ENCODE results near the gene TOX2. TPM values are rescaled to one million over a fixed set of nuclear protein-coding genes. Genes with fewer than 3 reads are reported as not detected.

The TOX2 gene
- total and polyA plus RNA-seq, 10 donors = 1.1 to 6.4 (median 5.0) TPM

DNA sequence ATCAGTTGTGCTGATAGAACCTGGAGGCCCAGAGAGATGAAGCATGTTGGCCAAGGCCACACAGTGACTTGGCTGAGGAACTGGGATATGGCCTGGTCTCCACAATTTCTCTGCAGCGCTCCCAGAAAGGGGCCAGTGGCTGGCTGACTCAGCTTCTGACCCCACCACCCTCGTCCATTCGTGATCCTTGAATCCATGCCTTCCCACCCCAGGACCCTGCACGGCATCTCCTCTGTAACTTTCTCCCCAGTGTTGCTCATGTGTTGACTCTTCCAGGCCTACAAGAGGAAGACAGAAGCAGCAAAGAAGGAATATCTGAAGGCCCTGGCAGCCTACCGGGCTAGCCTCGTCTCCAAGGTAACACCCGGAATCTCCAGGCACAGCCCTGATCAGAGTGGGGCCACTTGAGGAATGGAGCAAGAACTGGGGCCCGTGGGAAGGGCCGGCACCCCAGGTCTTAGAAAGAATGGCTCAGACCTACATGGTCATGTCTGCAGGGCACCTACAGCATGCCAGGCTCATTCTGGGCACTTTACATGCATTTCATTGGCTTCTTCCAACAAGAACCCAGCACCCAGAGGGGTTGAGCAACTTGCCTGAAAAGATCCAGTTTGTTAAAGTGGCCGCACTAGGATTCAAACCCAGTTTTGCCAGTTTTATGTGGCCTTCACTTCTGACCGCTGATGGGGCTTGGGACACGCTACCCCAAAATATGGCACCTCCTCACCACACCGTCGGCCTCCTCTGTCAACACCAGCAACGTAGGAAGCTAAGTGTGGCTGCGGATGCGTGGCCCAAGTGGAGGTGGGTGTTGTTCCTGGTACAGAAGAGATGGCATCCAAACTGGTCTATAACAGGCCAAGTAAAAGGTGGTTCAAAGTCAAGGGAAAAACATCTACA, 150.1 kb downstream of the TOX2 start:
- no peak for DNase-seq
- TF ChIP-seq POLR2AphosphoS5 (IDR thresholded peaks at IDR 0.05) (no peak), POLR2A (IDR thresholded peaks at IDR 0.05) (no peak)
- TF ChIP-seq, protein P1, sequence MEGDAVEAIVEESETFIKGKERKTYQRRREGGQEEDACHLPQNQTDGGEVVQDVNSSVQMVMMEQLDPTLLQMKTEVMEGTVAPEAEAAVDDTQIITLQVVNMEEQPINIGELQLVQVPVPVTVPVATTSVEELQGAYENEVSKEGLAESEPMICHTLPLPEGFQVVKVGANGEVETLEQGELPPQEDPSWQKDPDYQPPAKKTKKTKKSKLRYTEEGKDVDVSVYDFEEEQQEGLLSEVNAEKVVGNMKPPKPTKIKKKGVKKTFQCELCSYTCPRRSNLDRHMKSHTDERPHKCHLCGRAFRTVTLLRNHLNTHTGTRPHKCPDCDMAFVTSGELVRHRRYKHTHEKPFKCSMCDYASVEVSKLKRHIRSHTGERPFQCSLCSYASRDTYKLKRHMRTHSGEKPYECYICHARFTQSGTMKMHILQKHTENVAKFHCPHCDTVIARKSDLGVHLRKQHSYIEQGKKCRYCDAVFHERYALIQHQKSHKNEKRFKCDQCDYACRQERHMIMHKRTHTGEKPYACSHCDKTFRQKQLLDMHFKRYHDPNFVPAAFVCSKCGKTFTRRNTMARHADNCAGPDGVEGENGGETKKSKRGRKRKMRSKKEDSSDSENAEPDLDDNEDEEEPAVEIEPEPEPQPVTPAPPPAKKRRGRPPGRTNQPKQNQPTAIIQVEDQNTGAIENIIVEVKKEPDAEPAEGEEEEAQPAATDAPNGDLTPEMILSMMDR (IDR thresholded peaks at IDR 0.05 in 8 of 11, conservative IDR thresholded peaks at IDR 0.05 in 3 of 11) = no peak
- no peak overlapping the region for H3K27ac ChIP-seq
- WGBS, 5 donors = 91 to 95% (median 93%) methylated on average over 16 to 17 of the region's 17 CpGs
- intact Hi-C loops (cut with DNase I; ENCODE audit: low total_unique reads) = no loop called here
- peaks cover 0 to 25% (median 4%) of the 10 kb centered on the region in 7 donors for H3K27me3 ChIP-seq (replicated peaks in 1 of 7)
- no peaks in the 10 kb centered on the region for H3K9me3 ChIP-seq
- H3K4me3 ChIP-seq = no peak overlapping the region
- H3K4me1 ChIP-seq = peaks cover 3 to 26% (median 13%) of the 10 kb centered on the region in 6 donors
- H3K36me3 ChIP-seq = no peaks in the 10 kb centered on the region

GRCh38 chr20:44065401-44066340, 151.0 kb downstream of the TOX2 start:
- intact Hi-C loops (cut with DNase I; ENCODE audit: low total_unique reads) = no loop called here
- no peaks in the 10 kb centered on the region for H3K9me3 ChIP-seq
- no peak overlapping the region for H3K27ac ChIP-seq
- 90 to 98% (median 95%) methylated on average over 19 to 20 of the region's 20 CpGs for WGBS, 5 donors
- DNase-seq = peak; percentile 71
- TF ChIP-seq, protein P1 (IDR thresholded peaks at IDR 0.05 in 8 of 11, conservative IDR thresholded peaks at IDR 0.05 in 3 of 11) = no peak
- TF ChIP-seq POLR2A (IDR thresholded peaks at IDR 0.05) = no peak
- TF ChIP-seq POLR2AphosphoS5 (IDR thresholded peaks at IDR 0.05) = no peak
- peaks cover 3 to 36% (median 21%) of the 10 kb centered on the region in 6 donors for H3K4me1 ChIP-seq
- no peaks in the 10 kb centered on the region for H3K36me3 ChIP-seq
- H3K4me3 ChIP-seq = no peak overlapping the region
- peaks cover 0 to 34% (median 4%) of the 10 kb centered on the region in 7 donors for H3K27me3 ChIP-seq (replicated peaks in 1 of 7)

DNA sequence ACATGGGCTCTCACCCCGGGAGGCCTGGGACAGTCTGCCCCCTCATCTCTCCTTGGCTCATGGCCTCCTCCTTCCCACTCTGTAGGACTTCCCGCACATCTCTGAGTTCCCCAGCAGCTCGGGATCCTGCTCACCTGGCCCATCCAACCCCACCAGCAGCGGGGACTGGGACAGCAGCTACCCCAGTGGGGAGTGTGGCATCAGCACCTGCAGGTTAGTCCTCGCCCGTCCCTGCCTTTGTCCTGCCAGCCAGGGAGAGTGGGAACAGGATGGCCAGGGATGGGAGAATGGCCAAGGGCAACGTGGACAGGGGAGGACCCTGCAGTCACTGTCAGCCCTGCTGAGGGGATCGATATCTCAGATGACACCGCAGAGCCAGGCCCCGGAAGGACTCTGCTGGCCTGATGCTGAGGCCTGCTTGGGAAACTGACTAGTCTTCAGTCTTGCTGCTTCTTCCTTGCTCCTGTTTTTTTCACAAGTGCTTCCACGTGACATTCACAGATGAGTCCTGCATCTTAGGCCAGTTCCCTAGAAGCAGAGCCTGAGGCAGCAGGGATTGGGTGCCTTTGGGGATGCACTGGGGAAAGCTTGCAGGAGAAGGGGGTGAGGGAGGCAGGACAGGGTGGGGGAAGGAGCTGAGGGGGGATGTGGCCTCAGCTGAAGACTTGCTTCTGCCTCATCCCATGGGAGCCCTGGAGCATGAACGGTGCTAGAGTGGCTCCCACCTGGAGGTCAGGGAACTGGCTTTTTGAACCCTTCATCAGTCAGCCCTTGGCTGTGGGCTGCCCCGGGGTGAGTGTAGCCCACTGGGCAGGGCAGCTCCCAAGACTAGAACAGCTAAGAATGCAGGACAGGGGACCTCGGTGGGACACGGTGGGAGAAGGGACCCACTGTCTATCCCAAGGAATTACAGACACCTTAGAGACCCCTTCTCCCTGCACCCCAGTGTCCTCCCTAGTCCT, 152.3 kb downstream of the TOX2 start:
- Histone ChIP-seq H3K4me3 (no peak overlapping the region), H3K27me3 (replicated peaks in 1 of 7) (peaks cover 0 to 47% (median 4%) of the 10 kb centered on the region in 7 donors), H3K27ac (no peak overlapping the region), H3K9me3 (no peaks in the 10 kb centered on the region), H3K36me3 (no peaks in the 10 kb centered on the region), H3K4me1 (peaks cover 3 to 48% (median 25%) of the 10 kb centered on the region in 6 donors)
- peak; percentile 72 for DNase-seq
- WGBS, 5 donors = 86 to 89% (median 88%) methylated on average over 15 of the region's 15 CpGs
- TF ChIP-seq POLR2A (IDR thresholded peaks at IDR 0.05) (no peak), POLR2AphosphoS5 (IDR thresholded peaks at IDR 0.05) (no peak)
- TF ChIP-seq, protein P1 (IDR thresholded peaks at IDR 0.05 in 8 of 11, conservative IDR thresholded peaks at IDR 0.05 in 3 of 11) = no peak
- intact Hi-C loops (cut with DNase I; ENCODE audit: low total_unique reads) = no loop called here
